Transverse colon (tissue), 4 donors: Measurements from ENCODE around the gene GCC1. TPM values are rescaled to one million over a fixed set of nuclear protein-coding genes. Genes with fewer than 3 reads are reported as not detected.

Experiments used
- DNase-seq: peaks from one replicate; pipeline ENCODE4 v3.0.0-alpha.2; 2019
- H3K27ac ChIP-seq, 4 donors: fragments of 200-600 bp; sonication (generic); 2 replicates each; pipeline ENCODE4 v1.5.1; 2016 to 2018; ENCODE audit warnings: inconsistent platforms in 4 of 4
- H3K27me3 ChIP-seq: fragments of 200-600 bp; sonication (generic); 2 replicates; pipeline ENCODE4 v1.5.1; 2017; ENCODE audit warnings: inconsistent platforms
- H3K36me3 ChIP-seq, 4 donors: fragments of 200-600 bp; sonication (generic); 2 replicates each; pipeline ENCODE4 v1.5.1; 2017 to 2019; ENCODE audit warnings: inconsistent platforms in 4 of 4
- H3K4me1 ChIP-seq, 4 donors: fragments of 200-600 bp; sonication (generic); 2 replicates each; pipeline ENCODE4 v1.5.1; 2017 to 2020; ENCODE audit warnings: inconsistent platforms in 4 of 4
- H3K4me3 ChIP-seq, 4 donors: fragments of 200-600 bp; sonication (generic); 1 replicate in 1 of 4; 2 replicates in 3 of 4; pipeline versions ENCODE4 v1.5.1 to v1.6.1; 2017 to 2019; ENCODE audit warnings: inconsistent platforms in 4 of 4
- H3K9me3 ChIP-seq, 2 donors: fragments of 200-600 bp; sonication (generic); 2 replicates each; pipeline ENCODE4 v1.5.1; 2017 to 2019; ENCODE audit warnings: inconsistent platforms in 2 of 2
- CTCF ChIP-seq, 5 experiments: fragments of 200-600 bp in 3 of 5; fragments of 450-650 bp in 2 of 5; sonication (generic) in 3 of 5; IDR thresholded peaks; 1 replicate in 2 of 5; 2 replicates in 3 of 5; pipeline ENCODE4 v1.5.1; 2016 to 2017; ENCODE audit warnings: antibody characterized with exemption in 5 of 5, inconsistent platforms in 3 of 5, mild to moderate bottlenecking in 2 of 5, moderate library complexity in 1 of 5
- EP300 ChIP-seq: sonication (generic); formaldehyde crosslinking; IDR thresholded peaks from one replicate; pipeline ENCODE4 v1.6.1; 2017; ENCODE audit warnings: antibody characterized with exemption, low read depth
- POLR2A ChIP-seq: fragments of 450-650 bp; IDR thresholded peaks from one replicate; pipeline ENCODE4 v1.6.1; 2016; ENCODE audit warnings: antibody characterized with exemption, mild to moderate bottlenecking, moderate library complexity
- POLR2AphosphoS5 ChIP-seq, 3 donors: sonication (generic); formaldehyde crosslinking; IDR thresholded peaks; one replicate each; pipeline ENCODE4 v1.6.1; 2016; ENCODE audit warnings: antibody characterized with exemption in 3 of 3
- WGBS, 2 donors: methylation state at CpG; one replicate each; pipeline ENCODE4 v1.1.5; 2018; ENCODE audit warnings: low coverage in 1 of 2; 5-methylcytosine and 5-hydroxymethylcytosine counted together
- in situ Hi-C, 4 donors: fragments of 200-750 bp; cut with MboI; loops; one replicate each; pipeline versions ENCODE4 v1.15.0 to v1.15.1; 2017; ENCODE audit warnings: low sequenced_read_pairs in 3 of 4, low pct_ligation_motif_present in 1 of 4, low pct_unique_long_range_greater_than_20kb in 1 of 4
- intact Hi-C: fragments of 100-400 bp; cut with DNase I; formaldehyde crosslinking; loops from one replicate; pipeline ENCODE4 v1.15.1; 2023; ENCODE audit warnings: low total_unique reads
- total RNA-seq, 4 donors: library from RNA; depleted of rRNA; stranded (reverse); fragments of >200 nt; gene quantifications; one replicate each; pipeline ENCODE4 v1.1.0, GENCODE V29; 2016

Gene GCC1
- total RNA-seq, 4 donors from 2014 or later, result 10.3 to 20.5 (median 18.9) TPM

GRCh38 chr7:127539116-127539515, 46.3 kb downstream of the GCC1 start:
- Histone ChIP-seq H3K27ac (no peak overlapping the region), H3K36me3 (no peaks in the 10 kb centered on the region), H3K27me3 (peaks cover 32% of the 10 kb centered on the region), H3K9me3 (no peaks in the 10 kb centered on the region), H3K4me3 (no peak overlapping the region), H3K4me1 (no peaks in the 10 kb centered on the region)
- WGBS, 2 donors, result 66 to 69% methylated on average over 6 to 9 of the region's 9 CpGs
- TF ChIP-seq EP300 (no peak), POLR2AphosphoS5 (IDR thresholded peaks at IDR 0.05) (no peak), CTCF (IDR thresholded peaks at IDR 0.05) (no peak), POLR2A (no peak)
- in situ Hi-C loops, result no loop called here
- intact Hi-C loops, result no loop called here
- DNase-seq, result no peak

GRCh38 chr7:127536741-127537140, 48.7 kb downstream of the GCC1 start:
- in situ Hi-C loops, result no loop called here
- 18 to 27% methylated on average over 8 to 16 of the region's 16 CpGs for WGBS, 2 donors
- Histone ChIP-seq H3K4me3 (no peak overlapping the region), H3K4me1 (no peaks in the 10 kb centered on the region), H3K36me3 (no peaks in the 10 kb centered on the region), H3K9me3 (no peaks in the 10 kb centered on the region), H3K27ac (no peak overlapping the region), H3K27me3 (peaks cover 32% of the 10 kb centered on the region)
- intact Hi-C loops, result no loop called here
- no peak for TF ChIP-seq EP300
- TF ChIP-seq POLR2AphosphoS5 (IDR thresholded peaks at IDR 0.05), result no peak
- no peak for TF ChIP-seq POLR2A
- TF ChIP-seq CTCF (IDR thresholded peaks at IDR 0.05), result no peak
- DNase-seq, result no peak

- Histone ChIP-seq H3K9me3 (no peaks in the 10 kb centered on the region), H3K36me3 (no peaks in the 10 kb centered on the region), H3K27ac (no peak overlapping the region), H3K4me1 (no peaks in the 10 kb centered on the region), H3K4me3 (no peak overlapping the region), H3K27me3 (peaks cover 32% of the 10 kb centered on the region)
- DNase-seq, result no peak
- TF ChIP-seq POLR2A (no peak), POLR2AphosphoS5 (IDR thresholded peaks at IDR 0.05) (no peak), CTCF (IDR thresholded peaks at IDR 0.05) (no peak), EP300 (no peak)
- WGBS, 2 donors, result 68 to 74% methylated on average over 2 of the region's 2 CpGs
- intact Hi-C loops (no loop called here), in situ Hi-C loops (no loop called here)
Observed at GRCh38 chr7:127536394-127536691, 49.1 kb downstream of the GCC1 start.

GRCh38 chr7:127535546-127536393, 49.6 kb downstream of the GCC1 start:
- Histone ChIP-seq H3K4me1 (no peaks in the 10 kb centered on the region), H3K27me3 (peaks cover 32% of the 10 kb centered on the region), H3K9me3 (no peaks in the 10 kb centered on the region), H3K36me3 (no peaks in the 10 kb centered on the region), H3K27ac (no peak overlapping the region), H3K4me3 (no peak overlapping the region)
- no peak for DNase-seq
- intact Hi-C loops, result no loop called here
- TF ChIP-seq EP300, result no peak
- no peak for TF ChIP-seq POLR2A
- TF ChIP-seq CTCF (IDR thresholded peaks at IDR 0.05), result no peak
- no peak for TF ChIP-seq POLR2AphosphoS5 (IDR thresholded peaks at IDR 0.05)
- in situ Hi-C loops, result no loop called here
- WGBS, 2 donors, result 86 to 91% methylated on average over 11 of the region's 11 CpGs
